Esophagus muscularis mucosa (tissue), 4 donors: ENCODE data around the gene CISD3. TPM values are rescaled to one million over a fixed set of nuclear protein-coding genes. Genes with fewer than 3 reads are reported as not detected.

ENCODE experiments used
- DNase-seq: peaks from one replicate; pipeline ENCODE4 v3.0.0-alpha.2; 2017; ENCODE audit errors: extremely low spot score
- H3K27ac ChIP-seq, 4 donors: fragments of 200-600 bp; sonication (generic); replicated peaks in 1 of 4; 1 replicate in 3 of 4; 2 replicates in 1 of 4; pipeline ENCODE4 v1.5.1; 2016 to 2019; ENCODE audit warnings: mild to moderate bottlenecking in 1 of 4
- H3K27me3 ChIP-seq, 4 donors: fragments of 200-600 bp; sonication (generic); one replicate each; pipeline versions ENCODE4 v1.5.1 to v1.6.0; 2016 to 2019
- H3K36me3 ChIP-seq, 4 donors: fragments of 200-600 bp; sonication (generic); one replicate each; pipeline ENCODE4 v1.5.1; 2016 to 2019
- H3K4me1 ChIP-seq, 4 donors: fragments of 200-600 bp; sonication (generic); one replicate each; pipeline ENCODE4 v1.5.1; 2016 to 2019
- H3K4me3 ChIP-seq, 4 donors: fragments of 200-600 bp; sonication (generic); 1 replicate in 2 of 4; 2 replicates in 2 of 4; pipeline ENCODE4 v1.5.1; 2016 to 2019; ENCODE audit warnings: mild to moderate bottlenecking in 4 of 4, moderate library complexity in 1 of 4
- H3K9me3 ChIP-seq, 4 donors: fragments of 200-600 bp; sonication (generic); 1 replicate in 3 of 4; 2 replicates in 1 of 4; pipeline ENCODE4 v1.5.1; 2016 to 2019
- CTCF ChIP-seq, 3 experiments: fragments of 200-600 bp in 2 of 3; fragments of 450-650 bp in 1 of 3; sonication (generic) in 2 of 3; IDR thresholded peaks; one replicate each; pipeline ENCODE4 v1.5.1; 2017 to 2019; ENCODE audit warnings: antibody characterized with exemption in 3 of 3, mild to moderate bottlenecking in 2 of 3, moderate library complexity in 1 of 3
- EP300 ChIP-seq: sonication (generic); formaldehyde crosslinking; IDR thresholded peaks from one replicate; pipeline ENCODE4 v1.6.1; 2017; ENCODE audit warnings: antibody characterized with exemption
- POLR2A ChIP-seq: fragments of 450-650 bp; IDR thresholded peaks from one replicate; pipeline ENCODE4 v1.6.1; 2017; ENCODE audit warnings: antibody characterized with exemption, moderate library complexity, mild to moderate bottlenecking, low read depth
- POLR2AphosphoS5 ChIP-seq, 2 donors: sonication (generic); formaldehyde crosslinking; IDR thresholded peaks; one replicate each; pipeline ENCODE4 v1.6.1; 2017; ENCODE audit warnings: antibody characterized with exemption in 2 of 2
- WGBS: methylation state at CpG from one replicate; pipeline ENCODE4 v1.1.5; 2018; 5-methylcytosine and 5-hydroxymethylcytosine counted together
- intact Hi-C: fragments of 100-400 bp; cut with DNase I; formaldehyde crosslinking; loops from one replicate; pipeline ENCODE4 v1.15.1; 2023
- total RNA-seq, 4 donors: library from RNA; depleted of rRNA; stranded (reverse); fragments of >200 nt; gene quantifications; one replicate each; pipeline versions ENCODE4 v1.1.0 to v1.2.1, GENCODE V29; 2016

Gene CISD3
- total RNA-seq, 4 donors from 2014 or later: 10.1 to 18.5 (median 18.0) TPM

GRCh38 chr17:38701504-38702165 is 28.5 kb upstream of the CISD3 start:
- intact Hi-C loops: loop anchor here (5.0 kb wide), 1 partner anchor 46 kb away; the partner anchor contains the start of gene PCGF2
- no peak for TF ChIP-seq EP300
- no peak for TF ChIP-seq POLR2AphosphoS5 (IDR thresholded peaks at IDR 0.05)
- TF ChIP-seq POLR2A: no peak
- TF ChIP-seq CTCF (IDR thresholded peaks at IDR 0.05): no peak
- Histone ChIP-seq H3K4me3 (peak overlapping the region; percentile 67 to 99 (median 90)), H3K27ac (peak overlapping the region; percentile 94 to 98 (median 96)), H3K36me3 (no peaks in the 10 kb centered on the region), H3K4me1 (peaks cover 14 to 41% (median 38%) of the 10 kb centered on the region in 4 donors), H3K9me3 (no peaks in the 10 kb centered on the region), H3K27me3 (no peaks in the 10 kb centered on the region)
- 4% methylated on average over 12 of the region's 25 CpGs for WGBS
- DNase-seq: no peak

- Histone ChIP-seq H3K27ac (peak overlapping the region; percentile 94 to 98 (median 96)), H3K9me3 (no peaks in the 10 kb centered on the region), H3K4me3 (peak overlapping the region; percentile 67 to 99 (median 90)), H3K36me3 (peaks cover 0 to 4% (median 2%) of the 10 kb centered on the region in 4 donors), H3K27me3 (no peaks in the 10 kb centered on the region), H3K4me1 (peaks cover 21 to 48% (median 45%) of the 10 kb centered on the region in 4 donors)
- DNase-seq: peak; percentile 97
- no peak for TF ChIP-seq EP300
- TF ChIP-seq CTCF (IDR thresholded peaks at IDR 0.05): peak in 1 of 3 experiments; percentile 21
- TF ChIP-seq POLR2AphosphoS5 (IDR thresholded peaks at IDR 0.05): peak; percentile 87 to 95
- peak; percentile 85 for TF ChIP-seq POLR2A
- intact Hi-C loops: loop anchor here (5.0 kb wide), 1 partner anchor 45 kb away; the partner anchor contains the start of gene PCGF2
- WGBS: 20% methylated on average over 1 of the region's 81 CpGs
Measured at GRCh38 chr17:38702166-38702915, 27.8 kb upstream of the CISD3 start.

- 2% methylated on average over 48 of the region's 55 CpGs for WGBS
- intact Hi-C loops: loop anchor here (5.0 kb wide), 1 partner anchor 44 kb away; the partner anchor contains the start of gene PCGF2
Measured at GRCh38 chr17:38702916-38703741, 27.0 kb upstream of the CISD3 start.

More at GRCh38 chr17:38702916-38703741, 27.0 kb upstream of the CISD3 start:
- no peak for TF ChIP-seq EP300
- TF ChIP-seq CTCF (IDR thresholded peaks at IDR 0.05): no peak
- TF ChIP-seq POLR2AphosphoS5 (IDR thresholded peaks at IDR 0.05): no peak
- no peak for TF ChIP-seq POLR2A
- DNase-seq: no peak
- peak overlapping the region; percentile 94 to 98 (median 96) for H3K27ac ChIP-seq
- H3K4me1 ChIP-seq: peaks cover 22 to 56% (median 52%) of the 10 kb centered on the region in 4 donors
- H3K27me3 ChIP-seq: no peaks in the 10 kb centered on the region
- no peaks in the 10 kb centered on the region for H3K9me3 ChIP-seq
- peaks cover 0 to 10% (median 10%) of the 10 kb centered on the region in 4 donors for H3K36me3 ChIP-seq
- peak overlapping the region; percentile 67 to 99 (median 90) for H3K4me3 ChIP-seq
